Subcutaneous abdominal adipose tissue (tissue), 5 donors: ENCODE data around the gene TMC7.

Source experiments
- H3K27ac ChIP-seq: one replicate; pipeline ENCODE4 v1.7.0; 2013; ENCODE audit warnings: low read depth, mild to moderate bottlenecking, inconsistent platforms, low read length, moderate library complexity
- H3K27me3 ChIP-seq, 5 donors: one replicate each; pipeline ENCODE4 v1.7.0; 2013; ENCODE audit warnings: low read length in 5 of 5, inconsistent platforms in 1 of 5; ENCODE audit not compliant: control insufficient read depth in 5 of 5, insufficient read depth in 4 of 5
- H3K36me3 ChIP-seq, 5 donors: one replicate each; pipeline ENCODE4 v1.7.0; 2013; ENCODE audit warnings: low read length in 5 of 5; ENCODE audit not compliant: control insufficient read depth in 5 of 5, insufficient read depth in 5 of 5
- H3K4me1 ChIP-seq, 5 donors: one replicate each; pipeline ENCODE4 v1.7.0; 2013; ENCODE audit warnings: low read length in 5 of 5, mild to moderate bottlenecking in 3 of 5, moderate library complexity in 1 of 5; ENCODE audit not compliant: control insufficient read depth in 5 of 5, insufficient read depth in 5 of 5
- H3K4me3 ChIP-seq, 5 donors: one replicate each; pipeline ENCODE4 v1.7.0; 2013; ENCODE audit warnings: low read length in 5 of 5, low read depth in 1 of 5
- H3K9ac ChIP-seq, 5 donors: one replicate each; pipeline ENCODE4 v1.7.0; 2013; ENCODE audit warnings: low read length in 5 of 5, mild to moderate bottlenecking in 4 of 5, moderate library complexity in 3 of 5
- H3K9me3 ChIP-seq, 5 donors: one replicate each; pipeline ENCODE4 v1.7.0; 2013; ENCODE audit warnings: low read length in 5 of 5; ENCODE audit not compliant: control insufficient read depth in 5 of 5
- donor health status: healthy.
- donor health status: healthy.
- donor health status: healthy.
- donor health status: healthy.
- donor health status: healthy.

The TMC7 gene

DNA sequence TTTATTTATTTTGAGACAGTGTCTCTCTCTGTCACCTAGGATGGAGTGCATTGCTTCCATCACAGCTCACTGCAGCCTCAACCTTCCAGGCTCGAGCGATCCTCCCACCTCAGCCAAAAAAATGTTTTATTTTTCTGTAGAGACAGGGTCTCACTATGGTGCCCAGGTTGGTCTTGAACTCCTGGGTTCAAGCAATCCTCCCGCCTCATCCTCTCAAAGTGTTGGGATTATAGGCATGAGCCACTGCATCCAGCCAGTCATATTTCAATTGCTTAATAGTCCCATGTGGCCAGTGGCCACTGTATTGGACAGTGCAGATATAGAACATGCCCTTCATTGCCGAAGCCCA lies 15.3 kb downstream of the TMC7 start:
- Histone ChIP-seq H3K9ac (no peak overlapping the region), H3K27me3 (no peaks in the 10 kb centered on the region), H3K27ac (no peak overlapping the region), H3K4me1 (peaks cover 0 to 14% (median 0%) of the 10 kb centered on the region in 5 donors), H3K36me3 (no peaks in the 10 kb centered on the region), H3K9me3 (no peaks in the 10 kb centered on the region), H3K4me3 (no peak overlapping the region)

DNA sequence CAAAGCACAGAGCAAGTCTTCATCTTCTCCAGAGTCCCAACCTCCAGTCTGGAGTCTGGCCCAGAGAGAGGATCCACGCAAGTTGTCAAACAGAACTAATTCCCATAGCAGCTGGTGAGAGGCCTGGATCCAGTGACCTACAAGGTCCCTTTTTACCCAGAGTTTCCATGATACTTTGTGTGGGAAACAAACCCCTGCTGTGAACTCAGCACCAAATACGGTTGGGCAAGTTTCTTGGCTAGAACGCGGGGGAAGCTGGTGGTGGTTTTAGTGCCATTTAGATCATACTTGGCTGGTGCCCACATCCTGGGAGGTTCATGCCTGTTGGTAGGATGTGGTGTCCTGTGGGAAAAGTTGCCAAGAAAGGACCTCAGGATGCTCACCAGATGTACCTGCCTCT lies 18.1 kb downstream of the TMC7 start:
- H3K27me3 ChIP-seq = no peaks in the 10 kb centered on the region
- no peak overlapping the region for H3K27ac ChIP-seq
- no peak overlapping the region for H3K4me3 ChIP-seq
- no peak overlapping the region for H3K9ac ChIP-seq
- H3K36me3 ChIP-seq = no peaks in the 10 kb centered on the region
- no peaks in the 10 kb centered on the region for H3K9me3 ChIP-seq
- H3K4me1 ChIP-seq = peaks cover 0 to 26% (median 0%) of the 10 kb centered on the region in 5 donors

DNA sequence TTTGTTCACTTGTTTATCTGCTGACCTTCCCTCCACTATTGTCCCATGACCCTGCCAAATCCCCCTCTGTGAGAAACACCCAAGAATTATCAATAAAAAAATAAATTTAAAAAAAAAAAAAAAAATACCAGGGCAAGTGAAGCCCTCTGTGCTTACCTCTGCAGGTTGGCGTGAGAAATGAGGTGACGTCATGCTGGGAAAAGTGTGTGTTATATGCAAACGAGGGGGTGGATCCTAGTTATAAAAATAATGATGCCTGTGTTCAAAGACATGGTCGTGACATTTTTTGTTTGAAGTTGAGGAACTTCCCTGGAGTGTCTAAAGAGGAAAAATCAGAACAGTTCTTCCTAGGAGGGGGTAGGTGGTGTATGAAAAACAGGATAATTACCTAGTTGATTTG lies 20.2 kb downstream of the TMC7 start:
- H3K27ac ChIP-seq = no peak overlapping the region
- no peaks in the 10 kb centered on the region for H3K27me3 ChIP-seq

DNA sequence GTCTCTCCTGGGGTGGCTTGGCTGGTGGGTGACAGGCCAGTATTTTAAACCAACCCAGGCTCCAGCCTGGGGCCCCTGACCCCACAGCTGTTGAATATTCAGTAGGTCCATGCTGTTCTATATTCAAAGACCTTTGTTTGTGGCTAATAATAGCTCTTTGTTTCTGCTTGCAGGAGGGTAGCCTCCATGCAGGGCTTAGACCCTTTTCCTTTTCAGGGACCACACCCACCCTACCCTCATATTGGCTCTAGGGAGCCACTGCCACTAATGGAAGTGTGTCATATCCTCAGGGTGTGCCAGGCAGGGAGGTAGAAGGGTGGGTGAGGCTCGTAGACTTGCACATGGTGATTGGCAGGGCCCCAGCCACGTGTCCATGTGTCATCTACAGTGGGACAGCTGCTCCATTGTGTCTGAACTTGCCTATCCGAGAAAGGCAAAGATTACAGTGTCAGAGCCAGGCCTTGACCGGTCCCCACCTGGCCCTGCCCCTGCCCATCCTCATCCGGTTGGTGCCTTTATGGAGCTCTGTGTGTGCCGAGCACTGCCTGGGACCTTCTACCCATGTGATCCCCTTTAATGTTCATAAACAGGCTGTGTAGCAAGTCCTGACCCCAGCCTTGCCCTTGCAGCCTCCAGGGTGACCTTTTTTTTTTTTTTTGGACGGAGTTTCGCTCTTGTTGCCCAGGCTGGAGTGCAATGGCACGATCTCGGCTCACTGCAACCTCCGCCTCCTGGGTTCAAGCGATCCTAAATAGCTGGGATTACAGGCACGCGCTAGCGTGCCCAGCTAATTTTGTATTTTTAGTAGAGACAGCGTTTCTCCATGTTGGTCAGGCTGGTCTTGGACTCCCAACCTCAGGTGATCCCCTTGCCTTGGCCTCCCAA lies 22.1 kb downstream of the TMC7 start:
- no peak overlapping the region for H3K27ac ChIP-seq
- no peak overlapping the region for H3K4me3 ChIP-seq
- no peaks in the 10 kb centered on the region for H3K27me3 ChIP-seq
- H3K36me3 ChIP-seq = peaks cover 0 to 6% (median 5%) of the 10 kb centered on the region in 5 donors
- H3K4me1 ChIP-seq = peaks cover 0 to 18% (median 0%) of the 10 kb centered on the region in 5 donors
- no peak overlapping the region for H3K9ac ChIP-seq
- peaks cover 3 to 6% (median 5%) of the 10 kb centered on the region in 5 donors for H3K9me3 ChIP-seq

More for the DNA sequence above, 20.2 kb downstream of the TMC7 start:
- Histone ChIP-seq H3K36me3 (no peaks in the 10 kb centered on the region), H3K9me3 (peaks cover 0 to under 1% (median 0%) of the 10 kb centered on the region in 5 donors), H3K9ac (no peak overlapping the region), H3K4me1 (peaks cover 0 to 19% (median 0%) of the 10 kb centered on the region in 5 donors), H3K4me3 (no peak overlapping the region)

DNA sequence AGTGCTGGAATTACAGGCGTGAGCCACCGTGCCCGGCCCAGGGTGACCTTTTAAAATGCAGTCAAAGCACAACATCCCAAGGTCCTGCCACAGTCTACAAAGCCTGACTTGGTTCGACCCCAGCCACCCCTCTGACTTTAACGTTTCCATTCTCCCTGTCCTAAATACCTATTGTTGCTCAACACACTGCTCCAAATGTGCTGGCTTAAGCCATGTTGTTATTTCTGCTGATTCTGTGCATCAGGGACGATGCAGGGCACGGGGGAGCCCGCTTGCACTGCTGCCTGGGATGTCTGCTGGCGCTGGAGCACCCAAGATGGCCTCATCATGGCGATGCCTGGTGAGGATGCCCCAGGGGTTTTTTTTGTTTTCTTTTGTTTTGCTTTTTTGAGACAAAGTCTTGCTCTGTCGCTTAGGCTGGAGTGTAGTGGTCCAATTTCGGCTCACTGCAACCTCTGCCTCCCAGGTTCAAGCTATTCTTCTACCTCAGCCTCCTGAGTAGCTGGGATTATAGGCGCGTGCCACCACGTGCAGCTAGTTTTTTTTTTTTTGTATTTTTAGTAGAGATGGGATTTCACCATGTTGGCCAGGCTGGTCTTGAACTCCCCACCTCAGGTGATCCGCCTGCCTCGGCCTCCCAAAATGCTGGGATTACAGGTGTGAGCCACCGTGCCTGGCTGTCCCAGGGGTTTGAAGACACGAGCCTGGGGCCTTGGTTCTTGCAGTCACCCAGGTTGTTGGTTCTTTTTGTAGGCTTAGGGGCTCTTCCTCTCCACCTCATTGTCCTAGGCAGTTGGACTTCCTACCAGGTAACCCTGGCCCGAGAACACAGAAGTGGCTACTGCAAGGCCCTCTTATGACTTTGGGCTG lies 22.9 kb downstream of the TMC7 start:
- Histone ChIP-seq H3K4me3 (no peak overlapping the region), H3K27ac (no peak overlapping the region)

DNA sequence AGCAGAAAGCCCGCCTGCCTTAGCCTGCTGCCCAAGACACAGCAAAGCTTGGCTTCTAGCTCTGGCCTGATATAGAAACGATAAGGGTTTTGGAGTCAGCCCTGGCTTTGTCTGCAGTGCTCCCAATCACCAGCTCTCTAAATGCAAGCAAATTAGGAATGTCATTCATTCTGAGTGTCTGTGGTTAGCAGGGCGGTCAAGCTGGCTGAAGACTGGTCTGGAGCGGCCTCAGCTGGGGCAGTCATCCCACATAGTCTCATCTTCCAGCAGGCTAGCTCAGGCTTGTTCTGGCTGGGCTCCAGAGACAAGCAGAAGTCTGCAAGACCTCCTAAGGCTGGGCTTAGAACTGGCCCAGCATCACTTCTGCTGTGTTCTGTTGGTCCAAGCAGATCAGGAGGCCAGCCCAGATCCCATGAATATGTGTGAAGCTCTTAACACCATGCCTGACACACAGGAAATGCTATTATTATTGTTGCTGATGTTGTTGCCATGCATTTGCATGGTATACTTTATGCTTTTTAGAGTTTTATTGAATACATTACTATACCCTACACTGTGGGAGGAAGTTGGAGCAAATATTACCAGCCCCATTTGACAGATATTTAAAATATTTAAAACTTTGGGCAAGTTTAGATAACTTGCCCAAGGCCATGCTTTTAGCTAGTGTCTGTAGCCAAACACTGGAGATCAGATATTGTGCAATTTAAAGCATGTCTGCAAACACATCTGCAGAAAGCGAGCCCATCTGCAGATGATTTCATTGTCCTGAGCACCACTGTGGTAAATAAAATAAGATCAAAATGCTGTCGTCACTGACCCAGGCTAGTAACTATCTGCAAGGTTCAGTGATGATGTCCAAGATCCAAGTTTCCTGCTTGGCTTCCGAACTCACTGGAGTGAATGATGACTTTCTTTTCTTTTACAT lies 24.8 kb downstream of the TMC7 start:
- Histone ChIP-seq H3K9me3 (peaks cover 3 to 10% (median 7%) of the 10 kb centered on the region in 5 donors), H3K27ac (no peak overlapping the region), H3K27me3 (no peaks in the 10 kb centered on the region), H3K9ac (no peak overlapping the region), H3K36me3 (peaks cover 0 to 9% (median 6%) of the 10 kb centered on the region in 5 donors), H3K4me3 (no peak overlapping the region), H3K4me1 (peaks cover 0 to 12% (median 0%) of the 10 kb centered on the region in 5 donors)

More for the DNA sequence above, 22.9 kb downstream of the TMC7 start:
- Histone ChIP-seq H3K36me3 (peaks cover 0 to 9% (median 6%) of the 10 kb centered on the region in 5 donors), H3K4me1 (peaks cover 0 to 16% (median 0%) of the 10 kb centered on the region in 5 donors), H3K9ac (no peak overlapping the region), H3K27me3 (no peaks in the 10 kb centered on the region), H3K9me3 (peaks cover 3 to 10% (median 7%) of the 10 kb centered on the region in 5 donors)

DNA sequence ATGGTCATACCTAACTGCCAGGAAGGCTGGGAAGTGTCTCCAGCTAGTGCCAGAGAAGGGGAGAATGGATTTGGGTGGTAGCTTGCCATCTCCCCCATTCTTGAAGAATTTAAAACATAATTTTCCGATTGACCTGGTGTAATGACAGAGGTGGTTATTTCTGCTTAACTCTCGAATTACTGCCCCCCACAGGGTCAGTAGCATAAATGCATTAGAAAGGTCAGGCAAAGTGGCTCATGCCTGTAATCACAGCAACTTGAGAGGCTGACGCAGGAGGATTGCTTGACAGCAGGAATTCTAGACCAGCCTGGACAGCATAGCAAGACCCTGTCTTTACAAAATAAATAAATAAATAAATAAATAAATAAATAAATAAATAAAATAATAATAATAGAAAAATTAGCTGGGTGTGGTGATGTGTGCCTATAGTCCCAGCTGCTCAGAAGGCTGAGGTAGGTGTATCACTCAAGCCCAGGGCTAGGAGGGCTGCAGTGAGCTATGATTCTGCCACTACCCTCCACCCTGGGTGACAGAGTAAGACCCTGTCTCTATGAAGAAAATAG lies 27.5 kb downstream of the TMC7 start:
- Histone ChIP-seq H3K27ac (no peak overlapping the region), H3K4me3 (no peak overlapping the region), H3K36me3 (peaks cover 0 to 11% (median 6%) of the 10 kb centered on the region in 5 donors), H3K9ac (no peak overlapping the region), H3K4me1 (peaks cover 0 to 3% (median 0%) of the 10 kb centered on the region in 5 donors), H3K27me3 (no peaks in the 10 kb centered on the region), H3K9me3 (peaks cover 3 to 10% (median 7%) of the 10 kb centered on the region in 5 donors)

DNA sequence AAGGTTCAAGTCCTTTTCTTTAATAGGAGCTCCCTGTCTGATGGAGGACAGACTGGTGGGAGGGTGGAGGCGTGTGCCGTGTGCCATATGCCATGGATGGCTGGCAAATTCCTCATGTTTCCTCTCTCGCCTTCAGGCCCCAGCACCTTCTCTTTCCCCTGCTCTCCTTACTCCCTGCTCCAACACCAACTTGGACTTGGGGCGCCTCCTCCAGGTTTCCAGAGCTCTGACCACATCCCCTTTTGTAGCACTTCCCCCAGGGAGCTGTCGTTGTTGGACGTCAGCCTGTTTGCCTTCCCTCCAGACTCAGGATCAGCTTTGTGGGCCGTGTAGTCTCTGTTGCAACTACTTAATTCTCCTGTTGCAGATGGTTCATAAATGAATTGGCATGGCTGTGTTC lies 30.7 kb downstream of the TMC7 start:
- Histone ChIP-seq H3K9me3 (peaks cover 0 to 10% (median 7%) of the 10 kb centered on the region in 5 donors), H3K4me1 (no peaks in the 10 kb centered on the region), H3K4me3 (no peak overlapping the region), H3K36me3 (peaks cover 0 to 17% (median 8%) of the 10 kb centered on the region in 5 donors), H3K27me3 (no peaks in the 10 kb centered on the region), H3K9ac (no peak overlapping the region), H3K27ac (no peak overlapping the region)

DNA sequence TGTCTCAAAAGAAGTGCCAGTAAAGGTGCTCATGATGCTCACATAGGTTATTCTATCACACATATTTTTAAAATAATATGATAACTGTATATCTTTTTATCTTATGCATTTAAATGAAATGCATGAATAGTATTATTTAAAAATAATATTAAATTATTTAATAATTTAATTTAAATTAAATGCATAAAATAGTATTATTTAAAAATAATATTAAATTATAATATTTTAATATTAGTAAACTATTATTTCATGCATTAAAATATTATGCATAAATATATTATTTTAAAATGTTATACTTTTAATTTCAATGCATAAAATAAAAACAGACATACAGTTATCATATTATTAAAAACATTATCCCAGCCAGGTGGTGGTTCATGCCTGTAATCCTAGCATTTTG lies 33.4 kb downstream of the TMC7 start:
- Histone ChIP-seq H3K27ac (no peak overlapping the region), H3K4me3 (no peak overlapping the region), H3K9me3 (peaks cover 0 to 5% (median 0%) of the 10 kb centered on the region in 5 donors), H3K4me1 (no peaks in the 10 kb centered on the region), H3K27me3 (no peaks in the 10 kb centered on the region), H3K36me3 (peaks cover 0 to 10% (median 2%) of the 10 kb centered on the region in 5 donors), H3K9ac (no peak overlapping the region)
